ENCODE data around the gene ZNF324B.
A peak's percentile ranks its signal among the peaks of the same experiment; 100 is the strongest.
"Not testable (repeated sequence)": the region's sequence is repeated elsewhere in the genome, so short reads cannot be mapped to it uniquely, and the experiment has no call there.

Gene ZNF324B

GRCh38 chr19:58466760-58467589 lies 15.6 kb downstream of the ZNF324B start, which contains the start of gene ZNF324:
Gene ZNF324, plus strand, starts transcription at chr19:58467080. Its CDS starts 2,106 bp downstream, at chr19:58469186.
- peak within 1 kb of the TSS; percentile 84 for H3K4me3 ChIP-seq (ENCODE audit: severe bottlenecking)

GRCh38 chr19:58468216-58468839 lies 16.9 kb downstream of the ZNF324B start:
- Histone ChIP-seq H3K9me3 (ENCODE audit: severe bottlenecking) (no peaks in the 10 kb centered on the region), H3K4me3 (ENCODE audit: severe bottlenecking) (peak overlapping the region; percentile 14), H3K27ac (ENCODE audit: poor library complexity, severe bottlenecking) (peak overlapping the region; percentile 39), H3K36me3 (ENCODE audit: low read depth) (peaks cover 18% of the 10 kb centered on the region), H3K27me3 (ENCODE audit: insufficient read depth, poor library complexity, severe bottlenecking) (no peaks in the 10 kb centered on the region), H3K4me1 (ENCODE audit: insufficient read depth, poor library complexity, severe bottlenecking) (no peaks in the 10 kb centered on the region)
- TF ChIP-seq CTCF (IDR thresholded peaks at IDR 0.05; ENCODE audit: poor library complexity, severe bottlenecking): no peak
- ATAC-seq (ENCODE audit: low read depth): no peak
- no peak for DNase-seq (ENCODE audit: low spot score)

More at GRCh38 chr19:58466760-58467589, 15.6 kb downstream of the ZNF324B start, which contains the start of gene ZNF324:
- Histone ChIP-seq H3K27me3 (ENCODE audit: insufficient read depth, poor library complexity, severe bottlenecking) (no peaks in the 10 kb centered on the region), H3K9me3 (ENCODE audit: severe bottlenecking) (no peaks in the 10 kb centered on the region), H3K27ac (ENCODE audit: poor library complexity, severe bottlenecking) (peak within 1 kb of the TSS; percentile 39), H3K4me1 (ENCODE audit: insufficient read depth, poor library complexity, severe bottlenecking) (no peaks in the 10 kb centered on the region), H3K36me3 (ENCODE audit: low read depth) (peaks cover 14% of the 10 kb centered on the region)
- TF ChIP-seq CTCF (IDR thresholded peaks at IDR 0.05; ENCODE audit: poor library complexity, severe bottlenecking): peak; percentile 16
- DNase-seq (ENCODE audit: low spot score) (peak; percentile 97), ATAC-seq (ENCODE audit: low read depth) (peak; percentile 92)

GRCh38 chr19:58469241-58470013 lies 18.0 kb downstream of the ZNF324B start:
- peaks cover 18% of the 10 kb centered on the region for H3K36me3 ChIP-seq (ENCODE audit: low read depth)
- H3K4me1 ChIP-seq (ENCODE audit: insufficient read depth, poor library complexity, severe bottlenecking): peaks cover 3% of the 10 kb centered on the region
- no peak for ATAC-seq (ENCODE audit: low read depth)
- no peak overlapping the region for H3K4me3 ChIP-seq (ENCODE audit: severe bottlenecking)
- no peak overlapping the region for H3K27ac ChIP-seq (ENCODE audit: poor library complexity, severe bottlenecking)
- H3K27me3 ChIP-seq (ENCODE audit: insufficient read depth, poor library complexity, severe bottlenecking): no peaks in the 10 kb centered on the region
- TF ChIP-seq CTCF (IDR thresholded peaks at IDR 0.05; ENCODE audit: poor library complexity, severe bottlenecking): no peak
- H3K9me3 ChIP-seq (ENCODE audit: severe bottlenecking): no peaks in the 10 kb centered on the region
- DNase-seq (ENCODE audit: low spot score): no peak

GRCh38 chr19:58470837-58471543 lies 19.6 kb downstream of the ZNF324B start:
- H3K36me3 ChIP-seq (ENCODE audit: low read depth): peaks cover 18% of the 10 kb centered on the region
- not testable (repeated sequence) for H3K27ac ChIP-seq (ENCODE audit: poor library complexity, severe bottlenecking); H3K4me3 ChIP-seq (ENCODE audit: severe bottlenecking); H3K27me3 ChIP-seq (ENCODE audit: insufficient read depth, poor library complexity, severe bottlenecking); DNase-seq (ENCODE audit: low spot score); H3K9me3 ChIP-seq (ENCODE audit: severe bottlenecking); H3K4me1 ChIP-seq (ENCODE audit: insufficient read depth, poor library complexity, severe bottlenecking); ATAC-seq (ENCODE audit: low read depth)

All from RWPE2 (cell line).